H9 (cell line): ENCODE measurements around the gene CPNE7. TPM values are rescaled to one million over a fixed set of nuclear protein-coding genes. Genes with fewer than 3 reads are reported as not detected.

Experiments used
- DNase-seq: peaks from one replicate; pipeline ENCODE4 v3.0.0-alpha.2; 2017
- H2AFZ ChIP-seq: one replicate; pipeline ENCODE4 v1.6.1; 2013; ENCODE audit warnings: mild to moderate bottlenecking, low read length, control low read depth, moderate library complexity
- H2AK5ac ChIP-seq: 2 replicates; pipeline ENCODE4 v1.6.1; 2013; ENCODE audit warnings: low read length, control low read depth, mixed read lengths; ENCODE audit not compliant: insufficient read length
- H2BK120ac ChIP-seq: one replicate; pipeline ENCODE4 v1.6.1; 2013; ENCODE audit warnings: low read depth, mild to moderate bottlenecking, low read length, control low read depth, inconsistent platforms; ENCODE audit not compliant: poor library complexity, severe bottlenecking
- H2BK12ac ChIP-seq: 2 replicates; pipeline ENCODE4 v1.6.1; 2013; ENCODE audit warnings: low read length, control low read depth, mixed read lengths, low read depth; ENCODE audit not compliant: insufficient read length
- H2BK15ac ChIP-seq: 2 replicates; pipeline ENCODE4 v1.6.1; 2013; ENCODE audit warnings: low read depth, low read length, control low read depth
- H2BK20ac ChIP-seq: one replicate; pipeline ENCODE4 v1.6.1; 2013; ENCODE audit warnings: low read depth, mild to moderate bottlenecking, low read length, control low read depth, inconsistent platforms; ENCODE audit not compliant: poor library complexity, severe bottlenecking
- H2BK5ac ChIP-seq: 2 replicates; pipeline ENCODE4 v1.6.1; 2013; ENCODE audit warnings: low read length, control low read depth, mixed read lengths; ENCODE audit not compliant: insufficient read length
- H3K14ac ChIP-seq: 2 replicates; pipeline ENCODE4 v1.6.1; 2013; ENCODE audit warnings: low read length, control low read depth; ENCODE audit not compliant: insufficient read depth
- H3K18ac ChIP-seq: 2 replicates; pipeline ENCODE4 v1.6.1; 2013; ENCODE audit warnings: low read depth, mild to moderate bottlenecking, mixed read lengths, low read length, control low read depth; ENCODE audit not compliant: insufficient read length
- H3K23ac ChIP-seq: 2 replicates; pipeline ENCODE4 v1.6.1; 2013; ENCODE audit warnings: low read length, control low read depth, mixed read lengths, low read depth; ENCODE audit not compliant: insufficient read length
- H3K23me2 ChIP-seq: 2 replicates; pipeline ENCODE4 v1.6.1; 2013; ENCODE audit warnings: low read depth, mild to moderate bottlenecking, mixed read lengths, low read length, control low read depth; ENCODE audit not compliant: insufficient read length, poor library complexity, severe bottlenecking
- H3K27ac ChIP-seq: 2 replicates; pipeline ENCODE4 v1.5.1; 2013; ENCODE audit warnings: low read length, control low read depth, mixed read lengths, low read depth; ENCODE audit not compliant: insufficient read length
- H3K27me3 ChIP-seq: 2 replicates; pipeline ENCODE4 v1.6.1; 2013; ENCODE audit warnings: low read length, control low read depth, inconsistent platforms; ENCODE audit not compliant: insufficient read depth
- H3K4ac ChIP-seq: 2 replicates; pipeline ENCODE4 v1.6.1; 2013; ENCODE audit warnings: low read depth, mild to moderate bottlenecking, control low read depth, inconsistent platforms, low read length, moderate library complexity
- H3K4me1 ChIP-seq: 2 replicates; pipeline ENCODE4 v1.6.1; 2013; ENCODE audit warnings: low read length, control low read depth, inconsistent platforms; ENCODE audit not compliant: insufficient read depth
- H3K4me2 ChIP-seq: 2 replicates; pipeline ENCODE4 v1.6.1; 2013; ENCODE audit warnings: low read length, control low read depth, mixed read lengths; ENCODE audit not compliant: insufficient read length, insufficient read depth
- H3K56ac ChIP-seq: 2 replicates; pipeline ENCODE4 v1.6.1; 2013; ENCODE audit warnings: low read depth, mild to moderate bottlenecking, mixed read lengths, low read length, control low read depth; ENCODE audit not compliant: insufficient read length
- H3K79me1 ChIP-seq: 2 replicates; pipeline ENCODE4 v1.6.1; 2013; ENCODE audit warnings: low read depth, mild to moderate bottlenecking, moderate library complexity, low read length, control low read depth, inconsistent platforms; ENCODE audit not compliant: insufficient read depth, poor library complexity, severe bottlenecking
- H3K79me2 ChIP-seq: 2 replicates; pipeline ENCODE4 v1.6.1; 2013; ENCODE audit warnings: low read length, control low read depth, inconsistent platforms; ENCODE audit not compliant: insufficient read depth
- H3K9ac ChIP-seq: 2 replicates; pipeline ENCODE4 v1.6.1; 2013; ENCODE audit warnings: low read length, control low read depth, mixed read lengths; ENCODE audit not compliant: insufficient read length; ENCODE audit errors: extremely low read depth
- H3K9me3 ChIP-seq: one replicate; pipeline ENCODE4 v1.6.1; 2013; ENCODE audit warnings: low read depth, low read length, inconsistent platforms; ENCODE audit not compliant: control insufficient read depth
- H3T11ph ChIP-seq: one replicate; pipeline ENCODE4 v1.6.1; 2013; ENCODE audit warnings: mild to moderate bottlenecking, low read length, control low read depth, inconsistent platforms
- H4K20me1 ChIP-seq: one replicate; pipeline ENCODE4 v1.6.1; 2013; ENCODE audit not compliant: control insufficient read depth, insufficient read length, insufficient read depth
- H4K5ac ChIP-seq: 2 replicates; pipeline ENCODE4 v1.6.1; 2013; ENCODE audit warnings: low read depth, mild to moderate bottlenecking, mixed read lengths, low read length, control low read depth; ENCODE audit not compliant: insufficient read length
- H4K8ac ChIP-seq: replicated peaks from 2 replicates; pipeline ENCODE4 v1.6.1; 2013; ENCODE audit warnings: low read length, control low read depth, mixed read lengths, low read depth; ENCODE audit not compliant: insufficient read length
- H4K91ac ChIP-seq: 2 replicates; pipeline ENCODE4 v1.6.1; 2013; ENCODE audit warnings: low read depth, mild to moderate bottlenecking, moderate library complexity, mixed read lengths, low read length, control low read depth; ENCODE audit not compliant: insufficient read length
- H3K27ac Mint-ChIP-seq, 3 experiments: 2 replicates in 2 of 3; 3 replicates in 1 of 3; pipeline ENCODE4 v1.8.0; 2020 to 2021; ENCODE audit warnings: mixed read lengths in 3 of 3, mild to moderate bottlenecking in 1 of 3, moderate library complexity in 1 of 3
- H3K27me3 Mint-ChIP-seq: 2 replicates; pipeline ENCODE4 v1.8.0; 2021; ENCODE audit warnings: low read depth, mild to moderate bottlenecking, moderate library complexity, mixed read lengths
- H3K36me3 Mint-ChIP-seq, 3 experiments: 2 replicates in 2 of 3; 3 replicates in 1 of 3; pipeline ENCODE4 v1.8.0; 2020 to 2021; ENCODE audit warnings: low read depth in 3 of 3, mixed read lengths in 3 of 3; ENCODE audit not compliant: insufficient read depth in 1 of 3
- H3K4me1 Mint-ChIP-seq, 2 experiments: 2 replicates each; pipeline ENCODE4 v1.8.0; 2020; ENCODE audit warnings: mixed read lengths in 2 of 2
- H3K4me3 Mint-ChIP-seq, 2 experiments: 2 replicates in 1 of 2; 3 replicates in 1 of 2; pipeline ENCODE4 v1.8.0; 2020 to 2021; ENCODE audit warnings: mild to moderate bottlenecking in 2 of 2, mixed read lengths in 2 of 2, moderate library complexity in 1 of 2
- H3K9me3 Mint-ChIP-seq, 2 experiments: 2 replicates in 1 of 2; 3 replicates in 1 of 2; pipeline ENCODE4 v1.8.0; 2020; ENCODE audit warnings: mild to moderate bottlenecking in 2 of 2, mixed read lengths in 2 of 2, moderate library complexity in 1 of 2
- WGBS: extraction: QIAGEN DNeasy Blood & Tissue Kit; methylation state at CpG from one replicate; pipeline ENCODE4 v1.1.7; 2013; ENCODE audit warnings: missing lambda C conversion rate, low lambda C conversion rate, mixed read lengths; ENCODE audit not compliant: insufficient read length; ENCODE audit errors: extremely low coverage; 5-methylcytosine and 5-hydroxymethylcytosine counted together
- total RNA-seq: library from RNA; stranded (reverse); gene quantifications from 2 replicates; pipeline ENCODE4 v1.2.1, GENCODE V29; 2021
- TF ChIP-seq, protein P1 (sequence below): fragments of 200-600 bp; sonication (generic); conservative IDR thresholded peaks from 3 replicates; pipeline ENCODE4 v1.8.0; 2021; ENCODE audit warnings: antibody characterized with exemption, mild to moderate bottlenecking

The CPNE7 gene
- total RNA-seq, 1 experiment from 2014 or later = 23.4 TPM

DNA sequence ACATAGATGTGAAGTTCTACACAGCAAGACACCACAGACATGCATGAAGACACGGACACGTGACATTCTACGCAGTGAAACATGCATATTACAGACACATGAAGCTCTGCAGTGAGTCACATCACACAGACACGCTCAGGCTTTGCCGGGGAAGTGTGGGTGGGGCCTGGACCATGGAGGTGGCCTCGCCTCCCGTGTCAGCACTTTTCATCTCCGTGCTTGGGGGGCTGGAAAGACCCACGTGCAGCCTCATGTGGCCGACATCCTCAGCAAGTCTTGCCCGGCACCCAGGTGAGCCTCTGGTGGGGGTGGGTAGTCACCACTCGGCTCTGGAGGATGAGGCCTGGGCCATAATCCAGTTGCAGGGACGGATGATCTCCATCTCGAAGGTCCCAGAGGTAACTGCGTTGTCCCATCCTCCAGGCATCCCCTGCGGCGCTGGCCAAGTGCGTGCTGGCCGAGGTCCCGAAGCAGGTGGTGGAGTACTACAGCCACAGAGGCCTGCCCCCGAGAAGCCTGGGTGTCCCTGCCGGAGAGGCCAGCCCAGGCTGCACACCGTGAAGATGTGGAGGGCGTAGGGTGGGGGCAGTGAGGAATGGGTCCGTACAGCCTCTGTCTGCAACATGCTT, 20.6 kb downstream of the CPNE7 start:
- Histone ChIP-seq H2AFZ (no peak overlapping the region), H3K4me2 (no peak overlapping the region), H3K9me3 (no peaks in the 10 kb centered on the region), H4K91ac (no peak overlapping the region), H3K14ac (no peak overlapping the region; the same call in 1 of the 2 replicates), H4K5ac (no peak overlapping the region), H3K9ac (no peak overlapping the region), H3K56ac (no peak overlapping the region), H3T11ph (no peak overlapping the region), H2BK5ac (no peak overlapping the region), H2BK20ac (no peak overlapping the region), H2BK120ac (no peak overlapping the region), H3K18ac (no peak overlapping the region), H3K23me2 (no peaks in the 10 kb centered on the region), H3K27ac (no peak overlapping the region), H3K4ac (no peak overlapping the region), H3K79me2 (no peaks in the 10 kb centered on the region), H3K23ac (no peak overlapping the region), H2BK15ac (no peak overlapping the region), H2AK5ac (no peak overlapping the region), H4K8ac (no peak overlapping the region), H2BK12ac (no peak overlapping the region), H3K27me3 (no peaks in the 10 kb centered on the region), H3K79me1 (no peaks in the 10 kb centered on the region), H4K20me1 (no peaks in the 10 kb centered on the region), H3K4me1 (no peaks in the 10 kb centered on the region)
- peaks cover 0 to 6% (median 0%) of the 10 kb centered on the region in 3 experiments; a peak in 1 of 7 replicates for H3K36me3 Mint-ChIP-seq
- H3K27ac Mint-ChIP-seq = no peak overlapping the region
- TF ChIP-seq, protein P1, sequence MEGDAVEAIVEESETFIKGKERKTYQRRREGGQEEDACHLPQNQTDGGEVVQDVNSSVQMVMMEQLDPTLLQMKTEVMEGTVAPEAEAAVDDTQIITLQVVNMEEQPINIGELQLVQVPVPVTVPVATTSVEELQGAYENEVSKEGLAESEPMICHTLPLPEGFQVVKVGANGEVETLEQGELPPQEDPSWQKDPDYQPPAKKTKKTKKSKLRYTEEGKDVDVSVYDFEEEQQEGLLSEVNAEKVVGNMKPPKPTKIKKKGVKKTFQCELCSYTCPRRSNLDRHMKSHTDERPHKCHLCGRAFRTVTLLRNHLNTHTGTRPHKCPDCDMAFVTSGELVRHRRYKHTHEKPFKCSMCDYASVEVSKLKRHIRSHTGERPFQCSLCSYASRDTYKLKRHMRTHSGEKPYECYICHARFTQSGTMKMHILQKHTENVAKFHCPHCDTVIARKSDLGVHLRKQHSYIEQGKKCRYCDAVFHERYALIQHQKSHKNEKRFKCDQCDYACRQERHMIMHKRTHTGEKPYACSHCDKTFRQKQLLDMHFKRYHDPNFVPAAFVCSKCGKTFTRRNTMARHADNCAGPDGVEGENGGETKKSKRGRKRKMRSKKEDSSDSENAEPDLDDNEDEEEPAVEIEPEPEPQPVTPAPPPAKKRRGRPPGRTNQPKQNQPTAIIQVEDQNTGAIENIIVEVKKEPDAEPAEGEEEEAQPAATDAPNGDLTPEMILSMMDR = no peak
- WGBS = no CpG with 5 or more reads among the region's 25 CpGs
- peaks cover 0 to 4% of the 10 kb centered on the region in 2 experiments; a peak in 1 of 4 replicates for H3K4me1 Mint-ChIP-seq
- no peak for DNase-seq
- H3K4me3 Mint-ChIP-seq = no peak overlapping the region
- no peaks in the 10 kb centered on the region; the same call in 1 of the 2 replicates for H3K27me3 Mint-ChIP-seq
- H3K9me3 Mint-ChIP-seq = no peaks in the 10 kb centered on the region; a peak in 1 of 5 replicates
